GM23338 (cell line): ENCODE measurements around the gene PPDPF. TPM values are rescaled to one million over a fixed set of nuclear protein-coding genes. Genes with fewer than 3 reads are reported as not detected.

ENCODE experiments used
- ATAC-seq: fragments of 200-7000 bp; cut with Tn5 transposase; 3 replicates; pipeline ENCODE4 v1.9.1; 2020
- DNase-seq: peaks from one replicate; pipeline ENCODE4 v3.0.0-alpha.2; 2015; ENCODE audit warnings: low spot score
- H2AFZ ChIP-seq: fragments of 200-600 bp; sonication (generic); 2 replicates; pipeline ENCODE4 v1.8.0; 2016; ENCODE audit warnings: antibody characterized with exemption, mild to moderate bottlenecking, moderate library complexity
- H3F3A ChIP-seq: fragments of 200-600 bp; sonication (generic); replicated peaks from 2 replicates; pipeline ENCODE4 v1.8.0; 2017; ENCODE audit warnings: antibody characterized with exemption, mixed run types, low read depth
- H3K27ac ChIP-seq: fragments of 200-600 bp; sonication (generic); 2 replicates; pipeline ENCODE4 v1.6.1; 2016; ENCODE audit warnings: low read depth
- H3K27me3 ChIP-seq: fragments of 200-600 bp; sonication (generic); 2 replicates; pipeline ENCODE4 v1.8.0; 2016; ENCODE audit warnings: mild to moderate bottlenecking, mixed run types, moderate library complexity; ENCODE audit not compliant: insufficient read depth
- H3K36me3 ChIP-seq: fragments of 200-600 bp; sonication (generic); 2 replicates; pipeline ENCODE4 v1.8.0; 2016; ENCODE audit warnings: mild to moderate bottlenecking; ENCODE audit not compliant: insufficient read depth
- H3K4me1 ChIP-seq: fragments of 200-600 bp; sonication (generic); 2 replicates; pipeline ENCODE4 v1.8.0; 2016; ENCODE audit warnings: mild to moderate bottlenecking, moderate library complexity; ENCODE audit not compliant: insufficient read depth
- H3K4me2 ChIP-seq: fragments of 200-600 bp; sonication (generic); 2 replicates; pipeline ENCODE4 v1.7.1; 2017; ENCODE audit warnings: mixed run types
- H3K4me3 ChIP-seq: fragments of 200-600 bp; sonication (generic); 2 replicates; pipeline ENCODE4 v1.6.1; 2016; ENCODE audit warnings: mixed run types
- H3K79me2 ChIP-seq: fragments of 200-600 bp; sonication (generic); replicated peaks from 2 replicates; pipeline ENCODE4 v1.8.0; 2017; ENCODE audit warnings: mild to moderate bottlenecking; ENCODE audit not compliant: insufficient read depth
- H3K9me2 ChIP-seq: fragments of 200-600 bp; sonication (generic); 2 replicates; pipeline ENCODE4 v1.8.0; 2017; ENCODE audit not compliant: insufficient read depth
- H4K20me1 ChIP-seq: fragments of 200-600 bp; sonication (generic); replicated peaks from 2 replicates; pipeline ENCODE4 v1.8.0; 2017; ENCODE audit warnings: mild to moderate bottlenecking; ENCODE audit not compliant: insufficient read depth
- H3K27ac Mint-ChIP-seq: 2 replicates; pipeline ENCODE4 v1.8.0; 2020; ENCODE audit warnings: inconsistent platforms, mild to moderate bottlenecking, moderate library complexity, mixed read lengths
- H3K27me3 Mint-ChIP-seq: 3 replicates; pipeline ENCODE4 v1.8.0; 2022; ENCODE audit warnings: low read depth, mild to moderate bottlenecking, moderate library complexity, mixed read lengths, inconsistent platforms; ENCODE audit not compliant: insufficient read depth, poor library complexity
- H3K36me3 Mint-ChIP-seq: 3 replicates; pipeline ENCODE4 v1.8.0; 2021; ENCODE audit warnings: low read depth, mild to moderate bottlenecking, inconsistent platforms, moderate library complexity, mixed read lengths
- H3K4me1 Mint-ChIP-seq: 3 replicates; pipeline ENCODE4 v1.8.0; 2020; ENCODE audit warnings: mild to moderate bottlenecking, inconsistent platforms, mixed read lengths
- H3K4me3 Mint-ChIP-seq: 3 replicates; pipeline ENCODE4 v1.8.0; 2021; ENCODE audit warnings: moderate library complexity, mild to moderate bottlenecking, inconsistent platforms, mixed read lengths
- H3K9me3 Mint-ChIP-seq: 3 replicates; pipeline ENCODE4 v1.8.0; 2020; ENCODE audit warnings: moderate library complexity, mild to moderate bottlenecking, inconsistent platforms, mixed read lengths
- CREB1 ChIP-seq: fragments of 250-450 bp; sonication (Bioruptor Pico); IDR thresholded peaks from 2 replicates; pipeline ENCODE4 v1.5.0; 2020; ENCODE audit warnings: low read depth, mild to moderate bottlenecking, moderate library complexity
- EZH2 ChIP-seq: fragments of 200-600 bp; sonication (generic); IDR thresholded peaks from one replicate; pipeline ENCODE4 v1.8.0; 2017; ENCODE audit warnings: antibody characterized with exemption, mild to moderate bottlenecking, low read depth; ENCODE audit not compliant: unreplicated experiment
- EZH2phosphoT487 ChIP-seq: fragments of 200-600 bp; sonication (generic); IDR thresholded peaks from one replicate; pipeline ENCODE4 v1.8.1; 2018; ENCODE audit warnings: antibody characterized with exemption; ENCODE audit not compliant: unreplicated experiment
- JUNB ChIP-seq: IDR thresholded peaks from one replicate; pipeline ENCODE4 v1.6.1; 2016; ENCODE audit warnings: antibody characterized with exemption; ENCODE audit not compliant: unreplicated experiment
- NANOG ChIP-seq: IDR thresholded peaks from 2 replicates; pipeline ENCODE4 v1.6.1; 2016; ENCODE audit warnings: antibody characterized with exemption, borderline replicate concordance
- POLR2AphosphoS5 ChIP-seq: IDR thresholded peaks from 2 replicates; pipeline ENCODE4 v1.6.1; 2016; ENCODE audit warnings: antibody characterized with exemption, low read depth
- STAT1 ChIP-seq: IDR thresholded peaks from one replicate; pipeline ENCODE4 v1.6.1; 2016; ENCODE audit warnings: antibody characterized with exemption; ENCODE audit not compliant: unreplicated experiment
- ZNF114 ChIP-seq: fragments of 250-450 bp; sonication (Bioruptor Pico); IDR thresholded peaks from 2 replicates; pipeline ENCODE4 v1.5.0; 2020; ENCODE audit warnings: mild to moderate bottlenecking, moderate library complexity
- ZNF331 ChIP-seq: fragments of 250-450 bp; sonication (Bioruptor Pico); IDR thresholded peaks from 2 replicates; pipeline ENCODE4 v1.5.0; 2020; ENCODE audit warnings: low read depth, mild to moderate bottlenecking, moderate library complexity
- polyA plus RNA-seq: library from polyadenylated mRNA; unstranded; fragments of >200 nt; fragmentation: Nextera tagmentation; extraction: Ambion mirVana; gene quantifications from 2 replicates; pipeline ENCODE4 v1.2.1, GENCODE V29; 2016
- total RNA-seq: library from RNA; depleted of rRNA; stranded (reverse); fragments of >200 nt; shearing (Covaris generic); gene quantifications from 2 replicates; pipeline ENCODE4 v1.2.3, GENCODE V29; 2014
- TF ChIP-seq, protein P1 (sequence below): fragments of 250-450 bp; sonication (Bioruptor Pico); IDR thresholded peaks from 2 replicates; pipeline ENCODE4 v1.5.0; 2020; ENCODE audit warnings: mild to moderate bottlenecking, moderate library complexity
- TF ChIP-seq, protein P2 (sequence below): IDR thresholded peaks from one replicate; pipeline ENCODE4 v1.6.1; 2018; ENCODE audit warnings: antibody characterized with exemption; ENCODE audit not compliant: unreplicated experiment
- TF ChIP-seq, protein P3 (sequence below): IDR thresholded peaks from 2 replicates; pipeline ENCODE4 v1.6.1; 2016; ENCODE audit warnings: antibody characterized with exemption
- TF ChIP-seq, protein P4 (sequence below), 2 experiments: fragments of 200-600 bp in 1 of 2; sonication (generic) in 1 of 2; conservative IDR thresholded peaks; 2 replicates each; pipeline versions ENCODE4 v1.5.1 to v1.6.1; 2016 to 2017; ENCODE audit warnings: antibody characterized with exemption in 2 of 2, low read depth in 2 of 2, mild to moderate bottlenecking in 2 of 2, moderate library complexity in 1 of 2

Gene PPDPF
- total and polyA plus RNA-seq, 2 experiments from 2014 or later: 83.9 to 141 TPM

DNA sequence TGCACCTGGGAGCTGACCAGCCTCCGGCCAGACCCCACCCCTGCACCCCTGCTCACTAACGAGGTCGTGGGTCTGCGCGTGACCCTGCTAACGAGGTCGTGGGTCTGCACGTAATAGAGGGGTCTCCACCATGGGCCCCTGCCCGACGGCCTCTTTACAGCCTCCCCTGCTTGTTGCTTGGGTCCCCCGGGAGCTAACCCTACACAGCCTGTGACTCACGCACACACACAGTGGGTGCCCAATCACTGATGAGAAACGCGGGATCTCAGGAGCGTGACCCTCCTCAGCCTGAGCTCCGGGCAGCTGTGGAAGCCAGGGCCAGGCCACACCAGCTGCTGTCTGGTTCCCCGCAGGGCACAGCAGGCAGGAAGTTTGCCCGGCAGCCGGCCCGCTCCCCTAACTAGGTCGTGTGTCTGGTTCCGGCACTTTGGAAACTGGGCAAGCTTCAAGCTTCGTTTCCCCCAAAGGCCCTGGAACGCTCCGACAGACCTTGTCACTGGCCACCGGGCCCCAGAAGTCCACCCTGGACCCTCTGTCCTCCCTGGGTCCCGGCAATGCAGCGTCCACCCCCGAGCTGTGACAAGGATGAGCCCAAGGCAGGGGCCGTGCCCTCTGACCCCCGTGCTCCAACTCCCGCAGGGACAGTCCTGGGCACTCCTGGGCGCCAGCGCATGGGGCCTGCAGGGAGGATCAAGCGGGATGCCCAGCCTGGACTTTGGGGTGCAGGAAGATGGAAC lies 15.8 kb downstream of the PPDPF start:
- ATAC-seq: no peak
- no peak overlapping the region for H3K27ac ChIP-seq

More for the DNA sequence above, 15.8 kb downstream of the PPDPF start:
- Histone ChIP-seq H3K4me3 (no peak overlapping the region), H3K36me3 (no peaks in the 10 kb centered on the region), H3K27me3 (no peaks in the 10 kb centered on the region), H3K4me1 (no peaks in the 10 kb centered on the region), H3K79me2 (no peaks in the 10 kb centered on the region), H3F3A (peaks cover 7% of the 10 kb centered on the region; the same call in 1 of the 2 replicates), H3K9me2 (no peaks in the 10 kb centered on the region), H3K4me2 (no peak overlapping the region), H4K20me1 (no peaks in the 10 kb centered on the region), H2AFZ (no peak overlapping the region)
- Mint-ChIP-seq H3K27me3 (peaks cover 12% of the 10 kb centered on the region), H3K36me3 (no peaks in the 10 kb centered on the region), H3K4me1 (peaks cover 5% of the 10 kb centered on the region; the same call in 2 of the 3 replicates), H3K9me3 (no peaks in the 10 kb centered on the region), H3K4me3 (no peak overlapping the region), H3K27ac (no peak overlapping the region)
- no peak for DNase-seq
- TF ChIP-seq, protein P1, sequence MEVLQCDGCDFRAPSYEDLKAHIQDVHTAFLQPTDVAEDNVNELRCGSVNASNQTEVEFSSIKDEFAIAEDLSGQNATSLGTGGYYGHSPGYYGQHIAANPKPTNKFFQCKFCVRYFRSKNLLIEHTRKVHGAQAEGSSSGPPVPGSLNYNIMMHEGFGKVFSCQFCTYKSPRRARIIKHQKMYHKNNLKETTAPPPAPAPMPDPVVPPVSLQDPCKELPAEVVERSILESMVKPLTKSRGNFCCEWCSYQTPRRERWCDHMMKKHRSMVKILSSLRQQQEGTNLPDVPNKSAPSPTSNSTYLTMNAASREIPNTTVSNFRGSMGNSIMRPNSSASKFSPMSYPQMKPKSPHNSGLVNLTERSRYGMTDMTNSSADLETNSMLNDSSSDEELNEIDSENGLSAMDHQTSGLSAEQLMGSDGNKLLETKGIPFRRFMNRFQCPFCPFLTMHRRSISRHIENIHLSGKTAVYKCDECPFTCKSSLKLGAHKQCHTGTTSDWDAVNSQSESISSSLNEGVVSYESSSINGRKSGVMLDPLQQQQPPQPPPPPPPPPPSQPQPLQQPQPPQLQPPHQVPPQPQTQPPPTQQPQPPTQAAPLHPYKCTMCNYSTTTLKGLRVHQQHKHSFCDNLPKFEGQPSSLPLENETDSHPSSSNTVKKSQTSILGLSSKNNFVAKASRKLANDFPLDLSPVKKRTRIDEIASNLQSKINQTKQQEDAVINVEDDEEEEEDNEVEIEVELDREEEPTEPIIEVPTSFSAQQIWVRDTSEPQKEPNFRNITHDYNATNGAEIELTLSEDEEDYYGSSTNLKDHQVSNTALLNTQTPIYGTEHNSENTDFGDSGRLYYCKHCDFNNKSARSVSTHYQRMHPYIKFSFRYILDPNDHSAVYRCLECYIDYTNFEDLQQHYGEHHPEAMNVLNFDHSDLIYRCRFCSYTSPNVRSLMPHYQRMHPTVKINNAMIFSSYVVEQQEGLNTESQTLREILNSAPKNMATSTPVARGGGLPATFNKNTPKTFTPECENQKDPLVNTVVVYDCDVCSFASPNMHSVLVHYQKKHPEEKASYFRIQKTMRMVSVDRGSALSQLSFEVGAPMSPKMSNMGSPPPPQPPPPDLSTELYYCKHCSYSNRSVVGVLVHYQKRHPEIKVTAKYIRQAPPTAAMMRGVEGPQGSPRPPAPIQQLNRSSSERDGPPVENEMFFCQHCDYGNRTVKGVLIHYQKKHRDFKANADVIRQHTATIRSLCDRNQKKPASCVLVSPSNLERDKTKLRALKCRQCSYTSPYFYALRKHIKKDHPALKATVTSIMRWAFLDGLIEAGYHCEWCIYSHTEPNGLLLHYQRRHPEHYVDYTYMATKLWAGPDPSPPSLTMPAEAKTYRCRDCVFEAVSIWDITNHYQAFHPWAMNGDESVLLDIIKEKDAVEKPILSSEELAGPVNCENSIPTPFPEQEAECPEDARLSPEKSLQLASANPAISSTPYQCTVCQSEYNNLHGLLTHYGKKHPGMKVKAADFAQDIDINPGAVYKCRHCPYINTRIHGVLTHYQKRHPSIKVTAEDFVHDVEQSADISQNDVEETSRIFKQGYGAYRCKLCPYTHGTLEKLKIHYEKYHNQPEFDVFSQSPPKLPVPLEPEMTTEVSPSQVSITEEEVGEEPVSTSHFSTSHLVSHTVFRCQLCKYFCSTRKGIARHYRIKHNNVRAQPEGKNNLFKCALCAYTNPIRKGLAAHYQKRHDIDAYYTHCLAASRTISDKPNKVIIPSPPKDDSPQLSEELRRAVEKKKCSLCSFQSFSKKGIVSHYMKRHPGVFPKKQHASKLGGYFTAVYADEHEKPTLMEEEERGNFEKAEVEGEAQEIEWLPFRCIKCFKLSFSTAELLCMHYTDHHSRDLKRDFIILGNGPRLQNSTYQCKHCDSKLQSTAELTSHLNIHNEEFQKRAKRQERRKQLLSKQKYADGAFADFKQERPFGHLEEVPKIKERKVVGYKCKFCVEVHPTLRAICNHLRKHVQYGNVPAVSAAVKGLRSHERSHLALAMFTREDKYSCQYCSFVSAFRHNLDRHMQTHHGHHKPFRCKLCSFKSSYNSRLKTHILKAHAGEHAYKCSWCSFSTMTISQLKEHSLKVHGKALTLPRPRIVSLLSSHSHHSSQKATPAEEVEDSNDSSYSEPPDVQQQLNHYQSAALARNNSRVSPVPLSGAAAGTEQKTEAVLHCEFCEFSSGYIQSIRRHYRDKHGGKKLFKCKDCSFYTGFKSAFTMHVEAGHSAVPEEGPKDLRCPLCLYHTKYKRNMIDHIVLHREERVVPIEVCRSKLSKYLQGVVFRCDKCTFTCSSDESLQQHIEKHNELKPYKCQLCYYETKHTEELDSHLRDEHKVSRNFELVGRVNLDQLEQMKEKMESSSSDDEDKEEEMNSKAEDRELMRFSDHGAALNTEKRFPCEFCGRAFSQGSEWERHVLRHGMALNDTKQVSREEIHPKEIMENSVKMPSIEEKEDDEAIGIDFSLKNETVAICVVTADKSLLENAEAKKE: no peak
- TF ChIP-seq, protein P2, sequence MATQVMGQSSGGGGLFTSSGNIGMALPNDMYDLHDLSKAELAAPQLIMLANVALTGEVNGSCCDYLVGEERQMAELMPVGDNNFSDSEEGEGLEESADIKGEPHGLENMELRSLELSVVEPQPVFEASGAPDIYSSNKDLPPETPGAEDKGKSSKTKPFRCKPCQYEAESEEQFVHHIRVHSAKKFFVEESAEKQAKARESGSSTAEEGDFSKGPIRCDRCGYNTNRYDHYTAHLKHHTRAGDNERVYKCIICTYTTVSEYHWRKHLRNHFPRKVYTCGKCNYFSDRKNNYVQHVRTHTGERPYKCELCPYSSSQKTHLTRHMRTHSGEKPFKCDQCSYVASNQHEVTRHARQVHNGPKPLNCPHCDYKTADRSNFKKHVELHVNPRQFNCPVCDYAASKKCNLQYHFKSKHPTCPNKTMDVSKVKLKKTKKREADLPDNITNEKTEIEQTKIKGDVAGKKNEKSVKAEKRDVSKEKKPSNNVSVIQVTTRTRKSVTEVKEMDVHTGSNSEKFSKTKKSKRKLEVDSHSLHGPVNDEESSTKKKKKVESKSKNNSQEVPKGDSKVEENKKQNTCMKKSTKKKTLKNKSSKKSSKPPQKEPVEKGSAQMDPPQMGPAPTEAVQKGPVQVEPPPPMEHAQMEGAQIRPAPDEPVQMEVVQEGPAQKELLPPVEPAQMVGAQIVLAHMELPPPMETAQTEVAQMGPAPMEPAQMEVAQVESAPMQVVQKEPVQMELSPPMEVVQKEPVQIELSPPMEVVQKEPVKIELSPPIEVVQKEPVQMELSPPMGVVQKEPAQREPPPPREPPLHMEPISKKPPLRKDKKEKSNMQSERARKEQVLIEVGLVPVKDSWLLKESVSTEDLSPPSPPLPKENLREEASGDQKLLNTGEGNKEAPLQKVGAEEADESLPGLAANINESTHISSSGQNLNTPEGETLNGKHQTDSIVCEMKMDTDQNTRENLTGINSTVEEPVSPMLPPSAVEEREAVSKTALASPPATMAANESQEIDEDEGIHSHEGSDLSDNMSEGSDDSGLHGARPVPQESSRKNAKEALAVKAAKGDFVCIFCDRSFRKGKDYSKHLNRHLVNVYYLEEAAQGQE: no peak
- TF ChIP-seq POLR2AphosphoS5: no peak
- no peak for TF ChIP-seq JUNB
- TF ChIP-seq NANOG: no peak
- TF ChIP-seq CREB1 (CRISPR knock-in tag): no peak
- TF ChIP-seq ZNF114 (CRISPR knock-in tag): no peak
- TF ChIP-seq EZH2phosphoT487: no peak
- TF ChIP-seq EZH2: no peak
- TF ChIP-seq ZNF331 (CRISPR knock-in tag): no peak
- TF ChIP-seq, protein P3, sequence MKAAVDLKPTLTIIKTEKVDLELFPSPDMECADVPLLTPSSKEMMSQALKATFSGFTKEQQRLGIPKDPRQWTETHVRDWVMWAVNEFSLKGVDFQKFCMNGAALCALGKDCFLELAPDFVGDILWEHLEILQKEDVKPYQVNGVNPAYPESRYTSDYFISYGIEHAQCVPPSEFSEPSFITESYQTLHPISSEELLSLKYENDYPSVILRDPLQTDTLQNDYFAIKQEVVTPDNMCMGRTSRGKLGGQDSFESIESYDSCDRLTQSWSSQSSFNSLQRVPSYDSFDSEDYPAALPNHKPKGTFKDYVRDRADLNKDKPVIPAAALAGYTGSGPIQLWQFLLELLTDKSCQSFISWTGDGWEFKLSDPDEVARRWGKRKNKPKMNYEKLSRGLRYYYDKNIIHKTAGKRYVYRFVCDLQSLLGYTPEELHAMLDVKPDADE: no peak
- TF ChIP-seq STAT1: no peak
- TF ChIP-seq, protein P4, sequence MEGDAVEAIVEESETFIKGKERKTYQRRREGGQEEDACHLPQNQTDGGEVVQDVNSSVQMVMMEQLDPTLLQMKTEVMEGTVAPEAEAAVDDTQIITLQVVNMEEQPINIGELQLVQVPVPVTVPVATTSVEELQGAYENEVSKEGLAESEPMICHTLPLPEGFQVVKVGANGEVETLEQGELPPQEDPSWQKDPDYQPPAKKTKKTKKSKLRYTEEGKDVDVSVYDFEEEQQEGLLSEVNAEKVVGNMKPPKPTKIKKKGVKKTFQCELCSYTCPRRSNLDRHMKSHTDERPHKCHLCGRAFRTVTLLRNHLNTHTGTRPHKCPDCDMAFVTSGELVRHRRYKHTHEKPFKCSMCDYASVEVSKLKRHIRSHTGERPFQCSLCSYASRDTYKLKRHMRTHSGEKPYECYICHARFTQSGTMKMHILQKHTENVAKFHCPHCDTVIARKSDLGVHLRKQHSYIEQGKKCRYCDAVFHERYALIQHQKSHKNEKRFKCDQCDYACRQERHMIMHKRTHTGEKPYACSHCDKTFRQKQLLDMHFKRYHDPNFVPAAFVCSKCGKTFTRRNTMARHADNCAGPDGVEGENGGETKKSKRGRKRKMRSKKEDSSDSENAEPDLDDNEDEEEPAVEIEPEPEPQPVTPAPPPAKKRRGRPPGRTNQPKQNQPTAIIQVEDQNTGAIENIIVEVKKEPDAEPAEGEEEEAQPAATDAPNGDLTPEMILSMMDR (conservative IDR thresholded peaks at IDR 0.05; ENCODE audit: low read depth in 2 of 2): no peak
